HG03442 (cell line): ENCODE measurements around the gene PTPN21.

Experiments used
- ATAC-seq: cut with Tn5 transposase; IDR thresholded peaks from one replicate; pipeline ENCODE4 v1.9.1; 2021; ENCODE audit warnings: mild to moderate bottlenecking, moderate library complexity; ENCODE audit not compliant: unreplicated experiment

The PTPN21 gene

DNA sequence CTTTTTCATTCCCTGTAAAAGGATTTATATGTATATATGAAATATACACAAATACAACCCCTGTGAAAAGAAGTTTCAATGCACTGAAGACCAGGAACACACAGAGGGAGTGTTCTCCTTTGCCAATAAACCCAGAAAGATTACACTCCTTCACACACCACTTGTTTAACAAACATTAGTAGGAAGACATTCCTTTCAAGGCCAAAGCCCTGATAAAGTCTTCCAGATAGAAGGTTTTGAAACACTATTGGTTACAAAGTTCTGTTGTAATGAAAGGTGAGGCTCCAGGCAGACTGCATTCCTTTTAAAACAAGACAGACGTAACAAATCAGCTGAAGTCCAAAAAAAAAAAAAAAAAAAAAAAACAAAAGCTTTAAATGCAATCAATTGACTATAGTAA lies 81.0 kb downstream of the PTPN21 start:
- no peak for ATAC-seq

DNA sequence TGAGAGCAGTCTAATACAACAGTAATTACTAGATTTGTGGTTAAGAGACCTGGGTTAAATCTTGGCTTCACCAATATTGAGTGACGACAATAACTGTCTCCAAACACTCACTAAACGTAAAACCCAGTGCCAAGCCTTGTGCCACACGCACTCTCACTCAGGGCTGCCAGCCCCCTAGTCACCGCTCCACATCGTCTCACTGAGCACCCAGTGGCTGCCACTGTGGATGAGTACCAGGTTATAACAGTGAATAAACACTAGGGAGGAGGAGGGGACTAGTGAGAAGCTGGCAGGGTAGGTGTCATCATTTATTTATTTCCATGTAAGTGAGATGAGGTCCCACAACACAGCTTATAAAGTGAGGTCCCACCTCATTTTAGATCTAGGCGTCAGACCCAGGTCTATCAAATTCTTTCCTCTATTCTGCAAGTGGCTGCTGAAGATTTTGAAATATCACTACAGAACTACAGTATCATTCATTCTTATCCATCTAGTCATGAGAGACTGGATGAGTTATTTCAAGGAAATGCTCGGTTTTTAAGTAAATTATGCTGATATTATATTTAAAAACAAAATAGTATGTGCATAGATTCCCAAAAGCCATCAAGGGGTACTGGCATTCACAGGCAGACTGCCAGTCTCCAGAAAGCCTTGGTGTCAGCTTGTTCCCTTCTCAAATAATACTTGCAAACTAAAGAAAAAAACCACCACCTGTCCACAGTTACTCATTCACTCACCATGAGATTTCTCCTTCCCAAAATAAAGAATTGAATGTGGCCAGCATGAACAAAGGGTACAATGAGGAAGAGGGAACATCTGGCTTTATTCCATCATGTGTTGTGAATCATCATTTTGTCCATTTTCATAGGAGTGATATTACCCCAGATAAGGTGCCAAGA lies 84.0 kb downstream of the PTPN21 start:
- ATAC-seq = no peak

DNA sequence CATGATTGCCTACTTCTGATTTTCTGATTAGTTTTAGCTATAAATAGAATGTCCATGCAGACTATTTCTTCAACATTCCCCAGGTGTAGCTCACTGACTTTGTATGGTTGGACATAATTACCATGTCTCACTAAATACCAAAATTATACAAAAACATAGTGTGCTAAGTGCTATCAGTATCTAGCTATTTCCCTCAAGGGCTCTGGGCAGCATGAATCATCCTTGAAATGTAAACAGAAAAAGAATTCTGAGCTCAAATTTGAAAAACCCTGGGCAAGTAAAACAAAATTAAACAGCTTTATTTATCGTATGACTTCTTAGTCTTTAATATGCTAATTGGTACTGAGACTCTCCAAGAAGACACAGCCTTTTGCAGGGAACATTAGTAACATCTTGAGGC lies 86.4 kb downstream of the PTPN21 start:
- no peak for ATAC-seq

DNA sequence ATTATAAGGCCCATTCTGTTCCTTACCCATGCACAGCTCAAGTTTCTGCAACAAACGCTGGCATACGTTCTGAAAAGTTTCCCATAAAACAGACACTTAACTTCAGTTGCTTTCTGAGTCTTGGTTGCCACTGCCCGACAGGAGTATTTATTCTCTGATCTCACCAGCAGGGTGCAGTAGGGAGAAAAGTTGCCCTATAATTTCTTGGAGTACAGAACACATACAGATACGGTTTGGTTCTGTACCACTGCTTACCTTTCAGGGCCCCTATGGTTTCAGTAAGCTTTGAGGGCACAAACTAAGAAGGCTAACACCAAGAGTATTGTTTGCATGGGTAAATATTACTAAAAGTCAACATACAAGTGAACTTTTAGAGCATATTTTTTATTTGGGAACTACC lies 91.5 kb downstream of the PTPN21 start:
- no peak for ATAC-seq

DNA sequence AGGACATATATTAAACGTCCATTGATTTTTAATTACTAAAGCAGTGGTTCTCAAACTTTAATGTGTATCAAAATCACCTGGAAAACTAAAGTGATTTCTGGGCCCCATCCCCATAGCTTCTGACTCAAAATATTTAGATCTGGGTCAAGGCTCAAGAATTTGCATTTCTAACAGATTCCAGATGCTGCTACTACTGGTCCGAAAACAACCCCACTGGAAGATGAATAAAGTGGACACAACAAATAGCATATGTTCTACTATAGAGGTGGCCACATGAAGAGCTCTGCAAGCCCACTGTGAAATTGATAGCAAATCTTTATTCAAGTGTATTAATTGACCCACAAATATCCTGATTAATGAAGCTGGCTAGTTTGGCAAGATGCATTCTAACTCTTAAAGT lies 99.9 kb downstream of the PTPN21 start:
- no peak for ATAC-seq

DNA sequence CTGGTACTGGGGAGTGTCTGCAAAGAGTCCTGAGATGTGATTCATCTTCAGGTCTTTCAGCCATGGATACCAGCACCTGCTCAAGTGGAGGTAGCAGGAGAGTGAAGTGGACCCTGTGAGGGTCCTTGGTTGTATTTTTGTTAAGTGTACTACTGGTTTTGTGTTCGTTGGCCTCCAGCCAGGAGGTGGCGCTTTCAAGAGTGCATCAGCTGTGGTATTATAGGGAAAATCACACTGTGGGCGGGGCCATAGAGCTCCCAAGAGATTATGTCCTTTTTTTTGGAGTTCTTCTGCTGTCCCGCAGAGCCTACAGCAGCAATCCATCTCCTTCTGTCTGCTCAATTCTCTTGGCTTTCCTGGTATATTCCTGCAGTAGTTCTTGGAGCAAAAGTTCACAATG lies 102.6 kb downstream of the PTPN21 start:
- no peak for ATAC-seq

DNA sequence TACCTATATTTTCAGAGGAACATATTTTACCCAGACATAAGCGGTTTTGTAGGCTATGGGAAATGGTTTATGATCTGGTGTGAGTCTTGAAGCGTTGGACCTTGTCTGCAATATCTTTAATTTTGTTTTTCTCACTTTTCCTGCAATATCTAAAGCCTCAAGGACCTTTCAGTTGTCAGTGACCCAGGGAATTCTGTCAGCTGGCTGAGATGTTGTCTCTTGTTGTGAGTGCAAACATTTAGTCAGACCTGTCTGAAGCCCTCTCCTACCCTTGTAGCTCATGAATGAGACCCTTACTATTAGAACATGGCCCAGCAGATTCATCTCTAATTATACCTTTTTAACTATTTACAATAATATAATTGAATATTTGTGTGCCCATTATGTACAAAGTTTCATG lies 115.7 kb downstream of the PTPN21 start:
- ATAC-seq = no peak

DNA sequence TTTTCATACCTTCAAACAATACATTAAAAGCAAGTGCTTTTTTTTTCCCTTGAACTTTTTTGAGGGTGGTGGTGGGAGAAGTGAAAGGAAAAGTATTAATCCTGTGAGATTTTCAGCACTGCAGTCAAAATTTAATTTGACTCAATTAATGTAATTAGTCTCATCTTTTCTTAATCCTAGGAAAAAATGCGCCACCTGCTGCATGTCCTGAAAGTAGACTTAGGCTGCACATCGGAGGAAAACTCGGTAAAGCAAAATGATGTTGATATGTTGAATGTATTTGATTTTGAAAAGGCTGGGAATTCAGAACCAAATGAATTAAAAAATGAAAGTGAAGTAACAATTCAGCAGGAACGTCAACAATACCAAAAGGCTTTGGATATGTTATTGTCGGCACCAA lies 117.1 kb downstream of the PTPN21 start:
- ATAC-seq = no peak

DNA sequence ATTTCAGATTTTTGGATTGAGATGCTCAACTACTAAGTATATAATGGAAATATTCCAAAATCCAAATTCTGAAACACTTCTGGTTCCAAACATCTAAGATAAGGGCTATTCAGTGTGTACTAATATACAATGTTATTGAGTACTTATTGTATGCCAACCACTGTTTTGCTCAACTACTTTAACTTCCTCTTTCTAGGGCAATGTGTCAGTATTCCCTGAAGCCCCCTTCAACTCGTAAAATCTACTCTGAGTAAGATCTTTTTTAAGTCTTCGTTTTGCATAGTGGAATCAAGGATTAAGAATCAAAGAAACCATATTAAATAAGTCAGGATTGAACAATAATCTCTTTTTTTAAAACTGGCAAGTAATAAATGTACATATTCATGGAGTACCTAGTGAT lies 123.8 kb downstream of the PTPN21 start:
- no peak for ATAC-seq

DNA sequence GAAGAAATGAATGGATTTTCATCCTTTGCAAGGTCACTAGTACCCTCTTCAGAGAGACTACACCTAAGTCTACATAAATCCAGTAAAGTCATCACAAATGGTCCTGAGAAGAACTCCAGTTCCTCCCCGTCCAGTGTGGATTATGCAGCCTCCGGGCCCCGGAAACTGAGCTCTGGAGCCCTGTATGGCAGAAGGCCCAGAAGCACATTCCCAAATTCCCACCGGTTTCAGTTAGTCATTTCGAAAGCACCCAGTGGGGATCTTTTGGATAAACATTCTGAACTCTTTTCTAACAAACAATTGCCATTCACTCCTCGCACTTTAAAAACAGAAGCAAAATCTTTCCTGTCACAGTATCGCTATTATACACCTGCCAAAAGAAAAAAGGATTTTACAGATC lies 128.5 kb downstream of the PTPN21 start:
- ATAC-seq = no peak

DNA sequence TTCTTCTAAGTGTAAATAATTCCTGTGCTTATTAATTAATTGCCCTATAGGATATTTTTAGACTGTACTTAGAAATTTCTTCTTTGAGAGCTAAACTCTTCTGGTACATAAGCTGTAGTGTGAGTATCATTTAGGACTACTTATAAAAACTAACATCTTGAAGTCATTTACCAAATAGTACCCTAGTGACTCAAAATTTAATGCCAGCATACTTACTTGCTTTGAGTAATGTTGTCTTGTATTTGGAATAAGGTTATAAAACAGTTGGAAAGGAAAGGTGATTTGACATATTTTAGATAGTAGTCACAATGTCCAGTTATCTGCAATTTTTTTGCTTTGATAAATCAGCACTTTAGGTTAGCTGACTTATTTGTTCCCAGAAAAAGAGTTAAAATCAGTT lies 130.2 kb downstream of the PTPN21 start:
- no peak for ATAC-seq

DNA sequence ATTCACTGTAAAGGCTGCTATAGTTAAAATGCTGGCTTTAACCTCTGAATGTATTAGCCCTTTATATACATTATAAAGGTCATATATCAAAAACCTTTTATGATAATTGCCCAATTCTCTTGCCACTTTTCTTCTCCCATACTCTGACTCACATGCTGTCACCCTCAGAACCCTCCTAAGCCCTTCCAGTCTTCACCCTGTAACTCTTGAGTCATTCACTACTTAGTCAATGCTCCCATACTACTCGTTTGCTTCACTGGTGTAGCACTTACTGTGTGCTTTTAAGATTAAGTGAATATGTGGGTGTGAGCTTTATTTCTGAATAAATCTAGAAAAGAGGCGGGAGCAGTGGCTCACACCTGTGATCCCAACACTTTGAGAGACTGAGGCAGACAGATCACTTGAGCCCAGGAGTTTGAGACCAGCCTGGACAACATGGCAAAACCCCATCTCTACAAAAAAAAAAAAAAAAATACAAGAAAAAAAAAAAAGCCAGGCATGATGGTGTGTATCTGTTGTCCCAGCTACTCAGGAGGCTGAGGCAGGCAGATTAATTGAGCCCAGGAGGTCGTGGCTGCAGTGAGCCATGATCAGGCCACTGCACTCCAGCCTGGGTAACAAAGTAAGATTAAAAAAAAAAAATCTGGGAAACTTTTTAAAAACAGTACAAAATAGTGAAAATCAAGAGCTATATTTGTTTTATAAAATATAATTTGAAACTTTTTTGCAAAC lies 131.7 kb downstream of the PTPN21 start:
- no peak for ATAC-seq

DNA sequence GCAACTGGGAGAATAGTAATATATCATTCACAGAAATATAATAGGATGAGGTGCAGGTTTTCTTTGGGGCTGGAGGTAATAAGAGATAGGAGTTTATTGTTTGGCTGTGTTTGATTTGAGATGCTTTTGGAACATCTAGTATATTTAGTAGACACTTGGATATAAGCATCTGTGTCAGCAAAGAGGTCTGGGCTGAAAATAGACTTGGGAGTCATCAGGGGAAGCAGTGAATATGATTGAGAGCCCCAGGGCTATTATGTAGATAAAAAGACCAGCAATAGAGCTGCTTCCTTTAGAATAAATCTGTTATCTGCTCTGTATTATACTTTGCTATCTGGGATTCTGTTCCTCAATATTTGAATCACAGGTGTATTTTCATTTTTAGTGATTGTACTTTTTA lies 132.8 kb downstream of the PTPN21 start:
- no peak for ATAC-seq

DNA sequence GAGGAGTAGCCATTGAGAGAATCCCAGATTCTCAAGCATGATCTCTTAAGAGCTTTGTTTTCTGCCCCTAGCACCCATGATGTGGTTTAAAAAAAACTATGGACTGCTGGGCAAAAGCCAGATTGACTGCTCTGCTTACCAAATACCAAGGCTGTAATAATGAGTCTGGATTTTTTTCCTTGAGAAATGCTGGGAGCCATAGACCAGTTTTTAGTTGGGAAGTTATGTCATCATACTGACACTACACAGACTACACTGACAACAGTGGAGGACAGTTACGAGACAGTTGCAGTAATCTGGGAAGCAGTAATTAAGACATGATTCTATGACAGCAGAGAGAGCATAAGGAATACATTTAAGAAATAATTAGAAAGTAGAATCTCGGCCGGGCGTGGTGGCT lies 133.5 kb downstream of the PTPN21 start:
- ATAC-seq = no peak

DNA sequence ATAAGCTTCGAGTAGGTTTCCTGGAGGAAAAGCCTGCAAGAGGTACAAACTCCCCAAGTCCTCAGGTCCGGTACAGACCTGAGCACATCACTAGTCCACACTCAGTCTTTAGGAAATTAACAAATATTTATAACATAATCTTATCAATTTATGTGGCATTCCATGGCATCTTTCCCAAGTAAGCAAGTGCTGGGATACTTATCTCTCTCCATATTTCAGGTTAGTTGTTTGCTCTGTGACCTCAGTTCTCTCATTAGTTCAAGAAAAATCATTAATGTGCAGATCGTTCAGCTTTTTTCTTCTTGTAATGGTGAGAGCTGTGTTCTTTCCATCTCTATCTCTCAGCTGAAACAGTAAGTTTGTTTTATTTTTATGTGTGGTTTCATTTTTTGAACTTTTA lies 134.6 kb downstream of the PTPN21 start:
- no peak for ATAC-seq

DNA sequence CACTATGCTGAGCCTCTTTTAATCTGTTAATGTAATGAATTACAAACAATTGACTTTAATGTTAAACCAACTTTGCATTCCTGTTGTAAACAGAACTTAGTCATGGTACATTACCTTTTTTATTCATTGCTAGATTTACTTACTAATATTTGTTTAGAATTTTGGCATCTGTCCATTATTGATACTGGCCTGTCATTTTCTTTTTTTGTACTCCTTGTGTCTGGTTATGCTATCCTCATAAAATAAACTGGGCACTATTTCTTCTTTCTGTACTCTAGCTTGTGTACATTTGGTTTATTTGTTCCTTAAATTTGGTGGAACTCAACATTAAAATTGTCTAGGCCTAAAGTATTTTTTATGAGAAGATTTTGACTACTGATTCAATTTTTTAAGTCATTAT lies 137.2 kb downstream of the PTPN21 start:
- no peak for ATAC-seq
